Activated CD4-positive, alpha-beta T cell treated with anti-CD3 and anti-CD28 coated beads, Interleukin-2, Interleukin-6, amounts not matched to agents 100 ng/mL and 50 ng/mL, durations not matched to agents 16 hours and 8 hours (primary cell): Measurements from ENCODE around the gene PTPRC.
A peak's percentile ranks its signal among the peaks of the same experiment; 100 is the strongest.

Source experiments
- DNase-seq: peaks from one replicate; pipeline ENCODE4 v3.0.0-alpha.2; 2020

Gene PTPRC

GRCh38 chr1:198708761-198709525 is 70.1 kb downstream of the PTPRC start:
- no peak for DNase-seq

- no peak for DNase-seq
These were observed 73.0 kb downstream of the PTPRC start for GRCh38 chr1:198711837-198712236.

DNA sequence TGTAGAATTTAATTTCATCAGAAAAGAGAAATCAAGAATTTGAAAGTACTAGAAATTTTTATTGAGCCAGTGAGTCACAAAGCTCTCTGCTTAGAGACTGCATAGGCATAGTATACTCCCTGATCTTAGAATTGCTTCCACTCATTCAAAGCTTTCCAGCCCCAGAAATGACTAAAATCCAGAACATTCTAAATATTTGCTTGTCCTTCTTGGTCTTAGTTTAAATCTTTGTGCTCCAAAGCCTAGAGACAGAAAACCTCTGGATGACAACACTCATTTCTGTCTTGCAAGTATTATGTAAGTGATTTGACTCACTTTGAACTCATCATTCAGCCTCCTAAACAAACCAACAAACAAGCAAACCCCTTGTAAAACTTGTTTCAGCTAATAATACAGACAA is 74.2 kb downstream of the PTPRC start:
- DNase-seq, result peak; percentile 47

GRCh38 chr1:198714271-198714670 is 75.4 kb downstream of the PTPRC start:
- no peak for DNase-seq

DNA sequence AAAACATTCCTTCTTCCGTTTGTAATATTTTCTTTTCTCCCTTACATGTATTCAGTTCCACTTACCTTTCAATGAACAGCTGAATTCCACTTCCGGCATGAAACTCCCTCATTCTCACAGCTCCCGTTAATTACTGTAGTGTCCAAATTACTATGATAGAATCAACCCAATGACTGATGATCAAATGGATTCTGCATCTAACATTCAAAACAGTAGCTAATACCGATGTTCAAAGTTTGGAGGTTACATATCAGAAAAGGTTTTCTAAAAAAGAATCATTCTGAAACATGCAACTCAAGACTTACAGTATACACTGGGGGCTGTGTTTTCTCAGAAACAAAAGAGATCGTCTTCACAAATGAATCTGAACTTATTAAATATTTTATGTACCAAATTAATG is 77.2 kb downstream of the PTPRC start:
- peak; percentile 39 for DNase-seq

GRCh38 chr1:198717510-198717909 is 78.7 kb downstream of the PTPRC start:
- no peak for DNase-seq

GRCh38 chr1:198723127-198723526 is 84.3 kb downstream of the PTPRC start:
- DNase-seq, result no peak

- DNase-seq, result no peak
These were observed 86.2 kb downstream of the PTPRC start for GRCh38 chr1:198725090-198725489.

DNA sequence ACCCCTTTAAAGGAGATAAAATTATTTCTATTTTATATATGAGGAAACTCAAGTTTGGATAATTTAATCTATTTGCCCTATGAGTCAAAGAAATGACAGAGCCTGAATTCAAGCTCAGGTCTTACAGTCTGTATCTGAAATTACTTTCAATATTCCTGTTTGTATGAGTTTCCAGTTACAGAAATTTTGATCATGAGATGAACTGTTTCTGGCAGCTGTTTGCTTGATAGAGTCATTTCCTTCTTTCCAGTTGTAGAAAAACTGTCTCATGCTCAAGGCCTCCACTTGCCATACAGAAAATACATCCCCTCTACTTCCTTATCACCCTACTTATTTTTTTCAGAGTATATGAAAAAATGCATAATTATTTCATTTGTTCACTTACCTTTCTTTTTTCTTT is 87.6 kb downstream of the PTPRC start:
- DNase-seq, result no peak

GRCh38 chr1:198729195-198729863 is 90.5 kb downstream of the PTPRC start:
- DNase-seq, result no peak

GRCh38 chr1:198730952-198731351 is 92.1 kb downstream of the PTPRC start:
- DNase-seq, result no peak

DNA sequence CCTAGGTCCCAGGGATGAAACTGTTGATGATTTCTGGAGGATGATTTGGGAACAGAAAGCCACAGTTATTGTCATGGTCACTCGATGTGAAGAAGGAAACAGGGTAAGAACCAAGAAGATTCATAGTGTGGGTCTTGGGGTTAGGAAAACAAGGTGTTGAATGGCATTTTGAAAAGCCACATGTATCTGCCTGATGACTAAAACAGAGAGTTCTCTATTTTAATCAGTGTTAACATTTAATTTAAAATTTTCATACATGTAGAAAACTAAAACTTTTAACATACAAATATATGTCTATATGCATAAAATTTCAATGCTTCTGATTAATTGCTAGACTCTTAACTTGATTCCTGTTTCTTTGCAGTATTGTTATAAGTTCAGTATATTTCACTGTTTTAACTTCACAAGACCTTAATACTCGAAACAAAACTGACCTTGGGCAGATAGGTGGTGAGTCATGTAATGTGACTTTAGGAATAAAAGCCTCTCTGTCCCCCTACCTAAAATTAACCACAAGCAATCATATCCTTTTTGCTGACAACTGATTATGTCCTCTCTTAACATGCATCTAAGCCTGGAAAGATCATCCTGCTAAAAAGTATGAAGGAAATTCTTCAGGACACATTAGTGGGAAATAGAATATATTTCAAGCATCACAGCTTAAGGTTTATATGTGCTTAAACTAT is 95.6 kb downstream of the PTPRC start:
- DNase-seq, result peak; percentile 76

- no peak for DNase-seq
These were observed 102.9 kb downstream of the PTPRC start for GRCh38 chr1:198741744-198742143.

DNA sequence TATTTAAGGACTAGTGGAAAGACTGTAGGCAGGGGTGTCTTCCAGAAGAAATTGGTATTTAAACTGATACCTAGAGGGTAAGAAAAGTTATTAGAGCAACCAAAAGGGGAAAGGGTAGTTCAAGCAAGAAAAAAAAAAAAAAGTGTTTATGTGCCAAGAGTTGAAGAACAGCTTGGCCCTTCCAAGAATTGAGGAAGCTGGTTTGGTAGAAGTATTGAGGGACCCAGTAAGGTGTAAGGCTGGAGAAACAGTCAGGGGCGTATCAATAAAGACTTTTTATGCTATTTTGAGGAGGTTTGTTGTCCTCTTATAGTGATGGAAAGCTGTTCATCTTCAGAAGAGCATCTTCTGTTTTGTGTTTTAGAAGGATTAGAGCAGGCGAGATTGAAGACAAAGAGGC is 108.3 kb downstream of the PTPRC start:
- no peak for DNase-seq

DNA sequence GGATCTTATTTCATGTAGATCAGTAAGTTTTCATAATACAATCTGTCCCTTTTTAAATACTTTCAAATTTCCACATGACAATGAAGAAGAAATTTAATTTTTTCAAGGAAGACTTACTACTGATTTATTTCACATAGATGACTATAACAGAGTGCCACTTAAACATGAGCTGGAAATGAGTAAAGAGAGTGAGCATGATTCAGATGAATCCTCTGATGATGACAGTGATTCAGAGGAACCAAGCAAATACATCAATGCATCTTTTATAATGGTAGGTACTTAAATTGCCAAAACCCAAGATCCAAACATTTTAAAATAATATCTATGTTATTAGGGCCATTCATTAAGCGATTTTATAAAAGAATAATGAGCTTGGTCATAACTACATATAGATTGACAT is 110.4 kb downstream of the PTPRC start:
- no peak for DNase-seq

DNA sequence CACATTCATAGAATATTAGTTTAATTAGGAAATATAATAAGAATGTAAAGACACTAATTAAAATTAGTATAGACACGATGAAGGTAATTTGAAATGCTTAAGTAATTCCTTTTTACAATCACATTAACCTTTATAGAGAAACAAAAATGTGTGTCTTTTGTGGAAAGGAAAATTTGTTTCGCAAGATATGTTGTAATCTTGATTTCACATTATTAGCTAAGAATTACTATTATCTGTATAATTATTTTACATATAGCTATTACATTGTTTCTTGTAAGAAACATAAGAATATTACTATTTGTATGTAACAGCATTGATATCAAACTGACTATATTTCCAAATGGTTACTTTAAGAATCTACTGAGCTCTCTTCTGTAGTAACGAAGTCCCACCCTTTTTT is 111.2 kb downstream of the PTPRC start:
- no peak for DNase-seq

GRCh38 chr1:198751741-198752140 is 112.9 kb downstream of the PTPRC start:
- DNase-seq, result no peak

DNA sequence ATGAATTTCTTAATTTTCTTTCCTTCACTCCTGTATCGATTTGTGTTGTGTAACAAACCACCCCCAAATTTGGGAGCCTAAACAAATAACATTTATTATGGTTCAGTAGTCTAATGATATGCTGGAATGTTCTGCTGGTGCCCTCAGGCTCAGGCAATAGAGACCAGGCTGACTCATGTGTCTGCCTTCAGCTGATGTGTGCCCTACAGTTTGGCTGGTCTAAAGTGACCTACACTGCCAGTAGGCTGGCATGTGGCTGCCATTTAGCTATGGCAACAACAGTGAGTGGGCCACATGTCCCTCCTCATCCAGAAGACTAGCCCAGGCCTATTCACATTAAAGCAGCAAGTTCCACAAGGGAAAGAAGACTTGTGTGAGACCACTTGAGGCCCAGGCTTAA is 115.8 kb downstream of the PTPRC start:
- no peak for DNase-seq

GRCh38 chr1:198755715-198756114 is 116.9 kb downstream of the PTPRC start:
- DNase-seq, result no peak

DNA sequence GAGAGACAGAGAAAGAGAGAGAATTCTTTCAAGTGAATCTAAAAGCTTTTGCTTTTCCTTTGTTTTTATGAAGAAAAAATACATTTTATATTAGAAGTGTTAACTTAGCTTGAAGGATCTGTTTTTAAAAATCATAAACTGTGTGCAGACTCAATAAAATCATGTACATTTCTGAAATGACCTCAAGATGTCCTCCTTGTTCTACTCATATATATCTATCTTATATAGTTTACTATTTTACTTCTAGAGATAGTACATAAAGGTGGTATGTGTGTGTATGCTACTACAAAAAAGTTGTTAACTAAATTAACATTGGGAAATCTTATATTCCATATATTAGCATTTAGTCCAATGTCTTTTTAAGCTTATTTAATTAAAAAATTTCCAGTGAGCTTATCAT is 117.6 kb downstream of the PTPRC start:
- no peak for DNase-seq

- DNase-seq, result no peak
These were observed 123.2 kb downstream of the PTPRC start for GRCh38 chr1:198761859-198762616.

DNA sequence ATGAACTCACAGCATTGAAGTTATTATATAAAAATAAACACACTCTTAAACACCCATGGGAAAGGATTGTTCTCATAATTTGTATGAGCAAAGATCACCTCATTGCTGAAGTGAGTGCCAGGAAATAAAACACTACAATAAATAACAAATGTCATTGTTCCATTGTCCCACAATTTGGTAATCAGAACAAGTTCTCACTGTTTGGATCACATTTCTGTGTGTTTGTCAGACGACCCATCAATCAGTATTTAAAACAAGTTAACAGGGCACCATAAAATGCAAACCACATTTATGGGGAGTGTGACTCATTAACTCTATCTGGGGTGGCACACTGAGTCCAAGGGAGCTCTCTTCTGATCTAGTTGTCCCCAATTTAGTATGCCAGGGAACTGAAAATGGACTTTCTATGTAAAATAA is 124.5 kb downstream of the PTPRC start:
- DNase-seq, result no peak

DNA sequence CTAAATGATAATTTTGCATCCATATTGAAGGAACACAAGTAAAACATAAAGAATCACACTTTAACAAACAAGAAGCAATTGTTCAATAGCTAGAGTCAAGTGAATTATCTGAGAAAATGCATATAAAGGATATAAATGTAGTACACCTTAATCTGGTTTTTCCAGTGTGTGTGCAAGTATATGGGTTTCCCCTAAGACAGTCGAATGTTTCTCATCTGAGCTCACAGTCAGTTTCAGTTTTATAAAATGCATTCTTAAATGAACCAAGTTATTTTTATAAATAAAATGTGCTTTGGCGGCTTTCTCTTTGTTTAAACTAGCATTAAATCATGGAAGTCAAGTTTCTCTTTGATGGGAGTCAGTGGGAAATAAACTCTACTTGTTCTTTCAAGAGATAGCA is 125.9 kb downstream of the PTPRC start:
- DNase-seq, result no peak
